HG02610 (cell line): Measurements from ENCODE around the gene TGFB1.
"Not testable (repeated sequence)": the region's sequence is repeated elsewhere in the genome, so short reads cannot be mapped to it uniquely, and the experiment has no call there.

Experiments
- ATAC-seq: cut with Tn5 transposase; IDR thresholded peaks from one replicate; pipeline ENCODE4 v1.9.1; 2021; ENCODE audit warnings: mild to moderate bottlenecking, moderate library complexity; ENCODE audit not compliant: unreplicated experiment

The TGFB1 gene

DNA sequence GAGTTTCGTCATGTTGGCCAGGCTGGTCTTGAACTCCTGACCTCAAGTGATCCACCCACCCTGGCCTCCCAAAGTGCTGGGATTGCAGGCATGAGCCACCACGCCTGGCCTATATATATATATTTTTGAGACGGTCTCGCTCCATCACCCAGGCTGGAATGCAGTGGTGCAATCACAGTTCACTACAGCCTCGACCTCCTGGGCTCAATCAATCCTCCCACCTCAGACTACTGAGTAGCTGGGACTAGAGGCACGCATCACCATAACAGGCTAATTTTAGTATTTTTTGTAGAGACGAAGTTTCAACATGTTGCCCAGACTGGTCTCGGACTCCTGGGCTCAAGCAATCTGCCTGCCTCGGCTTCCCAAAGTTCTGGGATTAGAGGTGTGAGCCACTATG lies 6.8 kb downstream of the TGFB1 start:
- ATAC-seq, result not testable (repeated sequence)

GRCh38 chr19:41344162-41344561 lies 9.6 kb downstream of the TGFB1 start:
- ATAC-seq, result no peak

DNA sequence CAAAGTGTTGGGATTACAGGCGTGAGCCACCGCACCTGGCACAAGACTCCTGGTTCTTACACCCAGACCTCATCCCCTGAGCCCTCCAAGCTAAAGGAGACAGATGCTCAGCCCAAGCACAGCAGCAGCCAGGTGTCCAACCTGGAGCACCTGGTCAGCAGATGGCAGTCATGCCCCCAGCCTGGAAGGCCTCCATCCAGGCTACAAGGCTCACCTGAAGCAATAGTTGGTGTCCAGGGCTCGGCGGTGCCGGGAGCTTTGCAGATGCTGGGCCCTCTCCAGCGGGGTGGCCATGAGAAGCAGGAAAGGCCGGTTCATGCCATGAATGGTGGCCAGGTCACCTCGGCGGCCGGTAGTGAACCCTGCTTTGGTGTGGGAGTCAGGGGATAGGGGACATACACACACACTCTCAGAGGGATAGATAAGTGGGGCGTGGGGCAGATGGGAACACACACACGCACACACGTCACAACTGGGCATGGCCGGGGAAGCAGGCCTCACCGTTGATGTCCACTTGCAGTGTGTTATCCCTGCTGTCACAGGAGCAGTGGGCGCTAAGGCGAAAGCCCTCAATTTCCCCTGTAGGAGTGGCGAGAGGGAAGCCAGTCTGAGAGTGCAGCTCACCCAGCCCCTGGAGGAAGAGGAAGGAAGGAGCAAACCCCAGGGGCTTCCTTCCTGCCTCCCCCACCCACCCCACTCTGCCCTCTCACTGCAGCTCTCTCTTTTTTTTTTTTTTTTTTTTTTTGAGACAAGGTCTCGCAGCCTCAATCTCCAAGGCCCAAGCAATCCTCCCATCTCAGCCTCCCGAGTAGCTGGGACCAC lies 11.8 kb downstream of the TGFB1 start:
- no peak for ATAC-seq

DNA sequence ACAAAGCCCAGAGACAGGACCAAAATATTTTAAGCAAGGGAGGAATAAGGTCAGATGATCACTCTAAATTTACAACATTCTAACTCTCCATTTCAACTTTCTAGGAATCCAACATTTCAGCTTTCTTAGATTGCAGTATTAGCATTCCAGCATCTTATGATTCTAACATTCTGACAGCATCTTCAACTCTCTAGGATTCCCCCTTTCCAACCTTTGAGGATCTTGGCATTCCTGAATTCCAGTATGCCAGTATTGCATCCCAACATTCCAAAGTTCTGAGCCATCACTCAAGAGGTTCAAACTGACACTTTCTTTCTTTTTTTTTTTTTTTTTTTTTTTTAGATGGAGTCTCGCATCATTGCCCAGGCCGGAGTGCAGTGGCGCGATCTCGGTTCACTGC lies 13.8 kb downstream of the TGFB1 start:
- no peak for ATAC-seq

- ATAC-seq, result no peak
These were observed 18.3 kb downstream of the TGFB1 start for GRCh38 chr19:41335467-41335866.

GRCh38 chr19:41334793-41335192 lies 18.9 kb downstream of the TGFB1 start:
- ATAC-seq, result no peak

DNA sequence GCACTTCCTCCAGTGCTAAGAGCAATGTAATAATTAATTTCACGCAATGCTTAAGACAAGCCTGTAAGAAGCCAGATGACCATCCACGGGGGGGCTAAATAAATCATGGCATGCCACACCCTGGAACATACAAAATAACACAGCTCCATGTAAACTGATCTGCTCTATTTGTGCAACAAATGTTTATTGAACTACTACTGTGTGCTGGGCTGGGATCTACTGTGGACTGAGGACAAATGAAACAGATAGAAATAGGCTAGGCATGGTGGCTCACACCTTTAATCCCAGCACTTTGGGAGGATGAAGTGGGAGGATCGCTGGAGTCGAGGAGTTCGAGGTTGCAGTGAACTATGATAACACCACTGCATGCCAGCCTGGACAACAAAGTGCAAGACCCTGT lies 21.3 kb downstream of the TGFB1 start:
- ATAC-seq, result no peak

DNA sequence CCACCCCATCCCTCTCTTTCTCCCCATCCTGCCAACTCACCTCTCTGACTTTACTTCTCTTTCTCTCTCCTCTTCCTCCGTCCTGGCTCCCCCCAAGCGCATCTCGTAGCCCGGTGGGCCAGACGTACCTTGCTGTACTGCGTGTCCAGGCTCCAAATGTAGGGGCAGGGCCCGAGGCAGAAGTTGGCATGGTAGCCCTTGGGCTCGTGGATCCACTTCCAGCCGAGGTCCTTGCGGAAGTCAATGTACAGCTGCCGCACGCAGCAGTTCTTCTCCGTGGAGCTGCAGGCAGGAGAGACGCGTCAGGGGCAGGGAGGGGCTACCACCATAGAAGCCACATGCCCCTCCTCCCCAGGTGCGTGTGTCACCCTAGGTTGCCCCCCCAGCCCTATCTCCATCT lies 21.7 kb downstream of the TGFB1 start:
- ATAC-seq, result no peak

- ATAC-seq, result no peak
These were observed 22.6 kb downstream of the TGFB1 start for GRCh38 chr19:41330946-41331678.

GRCh38 chr19:41330481-41330880 lies 23.2 kb downstream of the TGFB1 start:
- no peak for ATAC-seq

DNA sequence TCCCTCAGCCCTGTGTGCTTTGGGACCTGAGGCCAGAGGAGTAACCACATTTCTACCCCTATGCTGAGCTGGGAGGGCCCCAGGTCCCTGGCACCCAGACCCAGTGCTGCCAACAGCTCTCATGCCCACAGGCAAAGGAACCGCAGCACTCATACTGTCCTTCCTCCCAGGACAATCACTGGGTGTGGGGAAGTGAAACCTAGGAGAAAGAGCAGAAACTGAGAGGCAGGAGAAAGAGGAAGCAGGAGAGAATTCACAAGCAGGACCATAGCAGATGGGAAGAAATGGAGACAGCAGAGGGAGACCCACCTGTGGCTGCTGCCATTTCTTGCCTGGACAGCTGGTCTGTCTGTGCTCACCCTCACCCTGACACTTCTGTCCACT lies 24.9 kb downstream of the TGFB1 start:
- no peak for ATAC-seq

DNA sequence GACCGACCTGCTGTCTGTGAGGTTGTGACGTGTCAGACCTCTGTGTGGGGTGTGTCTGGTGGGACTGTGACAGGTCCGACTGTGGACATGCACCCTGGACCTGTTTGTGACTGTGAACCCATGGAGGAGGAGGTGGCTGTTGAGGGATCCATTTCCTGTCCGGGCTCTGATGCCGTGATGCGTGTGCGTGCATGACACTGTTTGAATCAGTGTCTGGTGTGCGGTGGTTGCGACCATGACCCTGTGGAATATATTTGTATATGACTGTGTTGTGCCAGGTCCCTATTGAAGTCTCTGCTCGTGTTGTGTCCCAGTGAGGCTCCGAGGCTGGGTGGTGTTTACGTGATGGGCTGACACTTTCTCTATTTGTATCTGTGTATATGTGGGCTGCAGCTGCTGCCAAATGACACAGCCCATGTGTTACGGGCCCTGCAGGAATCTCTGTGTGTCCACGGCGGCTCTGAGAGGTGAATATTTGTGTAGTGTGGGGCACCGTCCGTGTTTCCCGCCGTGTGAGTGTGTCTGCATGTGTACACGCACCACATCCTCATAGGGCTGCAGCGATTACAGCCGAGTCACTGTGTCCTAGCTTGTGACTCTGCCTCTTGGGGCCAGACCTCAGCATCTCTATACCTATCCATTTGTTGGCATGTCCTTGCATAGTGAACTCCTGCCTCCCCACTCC lies 25.4 kb downstream of the TGFB1 start:
- ATAC-seq, result no peak

DNA sequence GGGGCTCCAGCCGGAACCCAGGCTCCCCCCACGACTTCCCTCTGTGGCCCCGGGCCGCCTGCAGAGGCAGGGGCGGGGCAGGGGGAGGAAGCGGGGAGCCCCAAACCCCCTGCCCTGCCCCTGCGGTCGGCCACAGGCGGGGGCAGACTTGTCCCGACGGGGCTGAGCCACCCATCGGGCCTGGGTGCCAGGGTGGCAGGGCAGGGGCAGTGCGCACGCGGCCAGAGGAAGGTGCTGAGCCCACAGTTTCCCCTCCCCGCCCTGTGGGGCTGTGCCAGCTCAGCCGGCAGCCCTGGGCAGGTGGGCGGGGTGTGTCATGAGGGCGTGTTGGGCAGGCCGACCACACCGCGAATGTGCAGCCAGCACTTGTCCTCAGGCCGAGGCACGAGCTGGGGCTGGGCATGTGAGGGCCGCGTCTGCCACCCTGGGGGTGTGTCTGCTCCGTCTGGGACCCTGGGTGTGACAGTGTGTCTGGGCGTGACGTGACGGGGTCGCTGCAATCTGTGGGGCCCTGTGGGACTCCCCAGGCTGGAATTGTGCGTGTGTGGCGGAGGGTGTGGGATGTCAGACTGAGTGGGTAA lies 26.1 kb downstream of the TGFB1 start:
- peak; percentile 23 for ATAC-seq

GRCh38 chr19:41327076-41327575 lies 26.6 kb downstream of the TGFB1 start:
- ATAC-seq, result no peak

DNA sequence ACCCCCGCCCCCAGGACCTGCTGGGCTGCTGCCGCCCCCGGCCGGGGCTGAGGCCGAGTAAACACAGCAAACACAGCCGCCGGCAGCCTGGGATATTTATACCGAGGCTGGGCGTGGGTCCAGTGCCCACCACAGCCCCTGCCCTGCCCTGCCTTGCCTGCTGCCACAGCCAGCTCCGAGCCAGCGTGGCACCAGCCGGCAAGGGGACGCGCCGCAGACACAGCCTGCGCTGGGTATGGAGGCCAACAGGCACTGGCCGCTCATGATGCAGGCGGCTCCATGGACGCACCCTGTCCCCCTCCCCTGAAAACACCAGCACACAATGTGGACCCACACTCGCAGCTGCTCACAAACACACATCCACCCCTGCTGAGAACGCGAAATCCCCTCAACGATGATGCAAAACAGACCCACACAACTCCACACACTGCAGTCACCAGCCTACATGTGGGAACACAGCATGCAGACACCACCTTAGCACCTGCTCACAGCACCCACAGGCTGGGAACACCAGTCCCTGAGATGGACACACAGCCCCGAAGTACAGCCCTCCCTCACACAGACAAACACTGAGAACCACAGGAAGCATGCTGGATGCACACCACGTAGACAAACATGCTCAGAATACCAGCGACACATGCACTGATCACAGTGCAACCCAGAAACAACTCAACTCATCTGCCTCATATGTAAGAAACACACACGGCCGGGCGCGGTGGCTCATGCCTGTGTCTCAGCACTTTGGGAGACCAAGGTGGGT lies 27.6 kb downstream of the TGFB1 start:
- ATAC-seq, result peak; percentile 44

- no peak for ATAC-seq
These were observed 28.1 kb downstream of the TGFB1 start for GRCh38 chr19:41325640-41325946.

DNA sequence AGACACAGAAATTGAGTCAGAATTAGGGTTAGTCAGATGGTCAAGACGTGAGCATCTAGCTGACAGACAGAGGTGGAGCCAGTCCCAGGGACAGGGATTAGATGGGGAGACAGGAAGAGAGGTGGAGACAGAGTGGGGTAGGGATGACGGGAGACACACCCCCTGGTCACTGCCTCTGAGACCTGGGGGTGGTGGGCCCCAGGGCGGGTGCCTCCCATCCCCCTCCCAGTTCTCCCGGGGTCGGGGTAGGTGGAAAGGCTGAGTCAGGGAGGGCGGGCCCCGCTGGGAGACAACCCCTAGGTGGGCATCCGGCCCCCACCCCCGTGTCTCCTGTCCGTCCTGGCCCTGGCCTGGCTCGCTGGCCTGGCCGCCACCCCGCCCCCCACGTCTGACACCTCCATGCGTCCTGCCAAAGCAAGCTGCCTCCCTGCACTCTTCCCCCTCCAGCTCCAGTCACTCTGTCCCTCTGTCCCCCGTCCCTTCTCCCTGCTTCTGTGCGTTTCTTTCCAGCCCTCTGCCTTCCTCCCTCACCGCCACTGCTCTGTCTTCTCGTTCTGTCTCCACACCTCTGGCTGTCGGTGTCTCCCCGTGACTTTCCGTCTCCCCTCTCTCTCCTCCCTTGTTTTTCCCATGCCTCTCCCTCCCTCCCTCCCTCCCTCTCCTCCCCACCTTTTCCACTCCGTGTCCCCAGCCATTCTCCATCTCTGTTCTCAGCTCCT lies 28.6 kb downstream of the TGFB1 start:
- no peak for ATAC-seq

DNA sequence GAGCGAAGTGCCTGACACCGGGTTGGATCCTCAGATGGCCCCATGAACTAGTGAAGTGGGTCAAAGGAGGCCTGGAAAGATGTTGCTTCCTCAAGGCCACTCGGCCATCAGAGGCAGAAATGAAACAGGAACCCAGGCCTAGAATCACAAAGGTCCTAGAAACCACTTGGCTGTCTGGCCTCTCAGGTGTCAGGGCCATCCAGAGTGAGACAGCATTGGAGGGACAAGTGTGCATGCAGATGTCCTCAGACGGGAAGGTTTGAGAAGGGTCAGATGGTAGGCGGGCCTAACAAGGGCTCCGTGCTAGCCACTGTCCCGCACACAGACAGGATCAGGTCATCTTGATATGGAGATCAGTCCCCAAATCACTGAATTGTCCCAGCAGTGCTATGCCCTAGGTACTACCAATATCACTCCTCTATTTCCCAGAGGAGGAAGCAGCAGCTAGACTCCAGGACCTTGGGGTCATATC lies 29.5 kb downstream of the TGFB1 start:
- no peak for ATAC-seq

GRCh38 chr19:41323430-41324125 lies 30.1 kb downstream of the TGFB1 start:
- no peak for ATAC-seq
